Parathyroid adenoma (tissue), 2 donors: ENCODE results near the gene TXNDC8.

Experiments
- H2AFZ ChIP-seq: fragments of 300-600 bp; sonication (generic); one replicate; pipeline ENCODE4 v1.7.0; 2017; ENCODE audit warnings: antibody characterized with exemption, mild to moderate bottlenecking
- H3K27ac ChIP-seq: fragments of 300-600 bp; sonication (generic); one replicate; pipeline ENCODE4 v1.7.0; 2017
- H3K27me3 ChIP-seq: fragments of 300-600 bp; sonication (generic); one replicate; pipeline ENCODE4 v1.7.0; 2017; ENCODE audit warnings: low read length; ENCODE audit not compliant: control insufficient read depth, insufficient read depth
- H3K36me3 ChIP-seq: fragments of 300-600 bp; sonication (generic); one replicate; pipeline ENCODE4 v1.7.0; 2017; ENCODE audit warnings: low read length; ENCODE audit not compliant: control insufficient read depth, insufficient read depth
- H3K4me1 ChIP-seq: fragments of 300-600 bp; sonication (generic); one replicate; pipeline ENCODE4 v1.7.0; 2017; ENCODE audit warnings: control low read depth
- H3K4me2 ChIP-seq: fragments of 300-600 bp; sonication (generic); one replicate; pipeline ENCODE4 v1.7.0; 2017; ENCODE audit warnings: low read length
- H3K4me3 ChIP-seq: fragments of 300-600 bp; sonication (generic); one replicate; pipeline ENCODE4 v1.7.0; 2017; ENCODE audit warnings: low read depth, low read length
- H3K79me2 ChIP-seq: fragments of 300-600 bp; sonication (generic); one replicate; pipeline ENCODE4 v1.7.0; 2017; ENCODE audit warnings: control low read depth
- H3K9ac ChIP-seq: fragments of 300-600 bp; sonication (generic); one replicate; pipeline ENCODE4 v1.7.0; 2017; ENCODE audit warnings: mild to moderate bottlenecking
- H3K9me3 ChIP-seq: fragments of 300-600 bp; sonication (generic); one replicate; pipeline ENCODE4 v1.7.0; 2017; ENCODE audit warnings: low read length; ENCODE audit not compliant: control insufficient read depth
- TF ChIP-seq, protein P1 (sequence below): fragments of 300-600 bp; sonication (generic); IDR thresholded peaks from one replicate; pipeline ENCODE4 v1.7.0; 2017; ENCODE audit warnings: antibody characterized with exemption, mild to moderate bottlenecking
- donor health status: primary hyperparathyroidism.

The TXNDC8 gene

DNA sequence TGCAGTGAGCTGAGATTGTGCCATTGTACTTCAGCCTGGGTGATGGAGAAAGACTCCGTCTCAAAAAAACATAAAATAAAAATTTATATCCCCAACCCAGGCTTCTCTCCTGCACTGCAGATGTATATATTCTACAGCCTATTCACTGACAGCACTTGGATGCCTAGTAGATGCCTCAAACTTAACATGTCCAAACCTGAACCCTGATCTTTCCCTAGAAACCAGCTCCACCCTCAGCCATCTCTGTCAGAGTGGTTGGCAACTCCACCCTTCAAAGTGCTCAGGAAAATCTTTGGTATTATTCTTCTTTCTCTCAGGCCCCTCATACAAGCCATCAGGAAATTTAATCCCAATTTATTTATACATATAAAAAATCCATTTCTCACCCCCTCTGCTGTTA is 44.4 kb downstream of the TXNDC8 start:
- TF ChIP-seq, protein P1, sequence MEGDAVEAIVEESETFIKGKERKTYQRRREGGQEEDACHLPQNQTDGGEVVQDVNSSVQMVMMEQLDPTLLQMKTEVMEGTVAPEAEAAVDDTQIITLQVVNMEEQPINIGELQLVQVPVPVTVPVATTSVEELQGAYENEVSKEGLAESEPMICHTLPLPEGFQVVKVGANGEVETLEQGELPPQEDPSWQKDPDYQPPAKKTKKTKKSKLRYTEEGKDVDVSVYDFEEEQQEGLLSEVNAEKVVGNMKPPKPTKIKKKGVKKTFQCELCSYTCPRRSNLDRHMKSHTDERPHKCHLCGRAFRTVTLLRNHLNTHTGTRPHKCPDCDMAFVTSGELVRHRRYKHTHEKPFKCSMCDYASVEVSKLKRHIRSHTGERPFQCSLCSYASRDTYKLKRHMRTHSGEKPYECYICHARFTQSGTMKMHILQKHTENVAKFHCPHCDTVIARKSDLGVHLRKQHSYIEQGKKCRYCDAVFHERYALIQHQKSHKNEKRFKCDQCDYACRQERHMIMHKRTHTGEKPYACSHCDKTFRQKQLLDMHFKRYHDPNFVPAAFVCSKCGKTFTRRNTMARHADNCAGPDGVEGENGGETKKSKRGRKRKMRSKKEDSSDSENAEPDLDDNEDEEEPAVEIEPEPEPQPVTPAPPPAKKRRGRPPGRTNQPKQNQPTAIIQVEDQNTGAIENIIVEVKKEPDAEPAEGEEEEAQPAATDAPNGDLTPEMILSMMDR: no peak
- H3K4me3 ChIP-seq: no peak overlapping the region
- H3K4me1 ChIP-seq: no peaks in the 10 kb centered on the region
- H3K27ac ChIP-seq: no peak overlapping the region
- H3K27me3 ChIP-seq: no peaks in the 10 kb centered on the region
- no peaks in the 10 kb centered on the region for H3K36me3 ChIP-seq
- H3K9me3 ChIP-seq: no peaks in the 10 kb centered on the region
- no peak overlapping the region for H2AFZ ChIP-seq
- H3K79me2 ChIP-seq: no peaks in the 10 kb centered on the region
- no peak overlapping the region for H3K9ac ChIP-seq
- H3K4me2 ChIP-seq: no peak overlapping the region

DNA sequence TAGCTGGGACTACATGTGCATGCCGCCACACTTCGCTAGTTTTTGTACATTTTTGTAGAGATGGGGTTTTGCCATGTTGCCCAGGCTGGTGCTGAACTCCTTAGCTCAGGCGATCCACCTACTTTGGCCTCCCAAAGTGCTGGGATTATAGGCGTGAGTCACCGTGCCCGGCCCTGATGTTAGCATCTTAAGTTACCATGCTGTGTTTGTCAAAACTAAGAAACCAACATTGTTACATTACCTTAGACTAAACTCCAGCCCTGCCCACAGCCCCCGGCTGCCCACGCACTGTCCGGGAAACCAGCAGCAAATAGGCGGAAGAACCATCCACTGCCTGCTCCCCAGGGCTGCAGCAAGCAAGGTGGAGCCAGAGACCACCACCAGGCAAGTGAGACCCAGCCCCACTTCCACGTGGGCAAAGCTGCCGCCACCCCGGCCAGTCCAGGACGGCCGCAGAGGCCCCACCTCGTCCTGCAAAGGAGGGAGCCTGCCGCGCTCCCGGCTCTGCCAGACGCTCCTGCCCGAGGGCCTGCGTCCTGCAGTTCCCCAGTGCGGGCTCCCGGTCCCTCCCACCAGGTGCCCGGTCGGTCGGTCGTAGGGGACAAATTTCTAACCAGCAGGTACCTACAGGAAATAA is 45.6 kb downstream of the TXNDC8 start:
- H3K36me3 ChIP-seq: no peaks in the 10 kb centered on the region
- no peak overlapping the region for H3K4me3 ChIP-seq
- no peak overlapping the region for H3K9ac ChIP-seq
- H2AFZ ChIP-seq: no peak overlapping the region
- H3K4me2 ChIP-seq: no peak overlapping the region
- TF ChIP-seq, protein P1: no peak
- no peaks in the 10 kb centered on the region for H3K27me3 ChIP-seq
- H3K27ac ChIP-seq: no peak overlapping the region
- H3K79me2 ChIP-seq: no peaks in the 10 kb centered on the region
- no peaks in the 10 kb centered on the region for H3K4me1 ChIP-seq
- no peaks in the 10 kb centered on the region for H3K9me3 ChIP-seq

DNA sequence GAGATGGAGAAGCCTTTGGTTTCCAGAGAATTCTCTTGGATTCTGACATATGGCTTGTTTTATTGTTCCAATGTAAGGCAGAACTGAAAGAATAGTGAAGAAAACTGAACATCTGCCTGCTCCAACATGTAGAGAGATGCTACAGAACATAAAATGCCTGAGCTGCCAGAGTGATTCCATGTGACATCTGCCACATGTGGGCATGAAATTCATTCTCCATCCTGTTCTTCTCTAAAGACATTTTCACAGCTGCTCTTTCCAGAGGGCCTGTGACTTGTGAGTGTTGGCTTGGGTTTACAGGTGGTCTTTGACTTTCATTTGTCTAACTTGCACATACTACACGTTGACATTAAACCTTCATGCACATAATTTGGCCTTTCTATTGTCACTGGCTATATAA is 47.7 kb downstream of the TXNDC8 start:
- TF ChIP-seq, protein P1: no peak
- H3K4me2 ChIP-seq: no peak overlapping the region
- no peaks in the 10 kb centered on the region for H3K79me2 ChIP-seq
- no peak overlapping the region for H3K27ac ChIP-seq
- no peaks in the 10 kb centered on the region for H3K4me1 ChIP-seq
- H3K27me3 ChIP-seq: no peaks in the 10 kb centered on the region
- H2AFZ ChIP-seq: no peak overlapping the region
- H3K9ac ChIP-seq: no peak overlapping the region
- H3K9me3 ChIP-seq: no peaks in the 10 kb centered on the region
- no peak overlapping the region for H3K4me3 ChIP-seq
- H3K36me3 ChIP-seq: no peaks in the 10 kb centered on the region

DNA sequence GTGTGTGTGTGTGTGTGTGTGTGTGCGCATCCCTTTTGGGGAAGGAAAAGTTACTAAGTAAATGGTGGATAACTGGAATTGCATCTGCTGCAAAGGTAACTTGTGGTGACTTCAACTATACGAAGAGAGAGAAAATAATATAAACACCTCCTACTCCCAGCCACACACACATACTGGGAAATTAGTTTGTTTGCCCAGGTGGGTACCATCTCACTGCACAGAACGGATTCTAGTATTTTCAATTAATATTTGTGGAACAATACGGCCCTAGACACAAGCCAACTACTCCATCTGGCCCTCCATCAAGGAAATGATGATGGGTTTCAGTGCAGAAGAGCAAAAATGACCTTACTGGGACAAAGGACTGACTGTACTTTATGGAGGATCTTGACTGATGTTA is 49.2 kb downstream of the TXNDC8 start:
- Histone ChIP-seq H3K4me1 (no peaks in the 10 kb centered on the region), H3K79me2 (no peaks in the 10 kb centered on the region), H2AFZ (no peak overlapping the region), H3K4me2 (no peak overlapping the region), H3K4me3 (no peak overlapping the region), H3K9ac (no peak overlapping the region), H3K9me3 (no peaks in the 10 kb centered on the region), H3K27me3 (no peaks in the 10 kb centered on the region), H3K36me3 (no peaks in the 10 kb centered on the region), H3K27ac (no peak overlapping the region)
- TF ChIP-seq, protein P1: no peak

DNA sequence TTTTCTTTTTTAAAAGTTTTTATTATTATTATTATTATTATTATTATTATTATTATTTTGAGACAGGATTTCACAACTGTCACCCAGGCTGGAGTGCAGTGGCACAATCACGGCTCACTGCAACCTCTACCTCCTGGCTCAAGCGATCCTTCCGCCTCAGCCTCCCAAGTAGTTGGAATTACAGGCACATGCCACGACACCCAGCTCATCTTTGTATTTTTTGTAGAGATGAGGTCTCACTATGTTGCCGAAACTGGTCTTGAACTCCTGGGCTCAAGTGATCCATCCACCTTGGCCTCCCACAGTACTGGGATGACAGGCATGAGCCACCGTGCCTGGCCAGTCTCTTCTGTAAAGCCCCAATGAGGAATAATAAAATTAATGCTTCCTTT is 50.4 kb downstream of the TXNDC8 start:
- Histone ChIP-seq H3K4me3 (no peak overlapping the region), H3K36me3 (no peaks in the 10 kb centered on the region), H3K4me1 (no peaks in the 10 kb centered on the region), H3K9ac (no peak overlapping the region), H3K27me3 (no peaks in the 10 kb centered on the region), H3K4me2 (no peak overlapping the region), H3K9me3 (no peaks in the 10 kb centered on the region), H3K79me2 (no peaks in the 10 kb centered on the region), H2AFZ (no peak overlapping the region), H3K27ac (no peak overlapping the region)
- TF ChIP-seq, protein P1: no peak
